GM21447 (cell line): ENCODE results near the gene PHKA2.

Experiments
- ATAC-seq: cut with Tn5 transposase; IDR thresholded peaks from one replicate; pipeline ENCODE4 v1.9.1; 2021; ENCODE audit not compliant: unreplicated experiment

PHKA2 gene

GRCh38 chrX:18891548-18891945 lies 92.4 kb downstream of the PHKA2 start:
- ATAC-seq, result no peak

- ATAC-seq, result no peak
Observed at GRCh38 chrX:18890724-18891547, 93.0 kb downstream of the PHKA2 start.

- no peak for ATAC-seq
Observed at GRCh38 chrX:18890049-18890381, 93.9 kb downstream of the PHKA2 start.

- ATAC-seq, result no peak
Observed at GRCh38 chrX:18889346-18890048, 94.4 kb downstream of the PHKA2 start.

- ATAC-seq, result no peak
Observed at GRCh38 chrX:18888281-18888680, 95.6 kb downstream of the PHKA2 start.

- no peak for ATAC-seq
Observed at GRCh38 chrX:18887825-18888212, 96.1 kb downstream of the PHKA2 start.

GRCh38 chrX:18887177-18887824 lies 96.6 kb downstream of the PHKA2 start:
- ATAC-seq, result no peak

- peak; percentile 74 for ATAC-seq
Observed at GRCh38 chrX:18886344-18887161, 97.4 kb downstream of the PHKA2 start.

GRCh38 chrX:18886005-18886343 lies 97.9 kb downstream of the PHKA2 start:
- ATAC-seq, result peak; percentile 38

GRCh38 chrX:18885328-18886004 lies 98.4 kb downstream of the PHKA2 start:
- peak; percentile 3 for ATAC-seq

GRCh38 chrX:18884916-18885315 lies 99.0 kb downstream of the PHKA2 start:
- no peak for ATAC-seq

GRCh38 chrX:18883961-18884765 lies 99.8 kb downstream of the PHKA2 start:
- ATAC-seq, result no peak

- ATAC-seq, result no peak
Observed at GRCh38 chrX:18883234-18883960, 100.5 kb downstream of the PHKA2 start.

GRCh38 chrX:18879144-18879543 lies 104.8 kb downstream of the PHKA2 start:
- ATAC-seq, result no peak

- ATAC-seq, result no peak
Observed at GRCh38 chrX:18877469-18877868, 106.4 kb downstream of the PHKA2 start.

- no peak for ATAC-seq
Observed at GRCh38 chrX:18875256-18875878, 108.5 kb downstream of the PHKA2 start.

- ATAC-seq, result no peak
Observed at GRCh38 chrX:18874560-18875255, 109.2 kb downstream of the PHKA2 start.

GRCh38 chrX:18873836-18874235 lies 110.1 kb downstream of the PHKA2 start:
- ATAC-seq, result no peak
